Upper lobe of left lung (tissue), 4 donors: ENCODE measurements around the gene METTL13.

Experiments
- POLR2A ChIP-seq, 4 donors: fragments of 450-650 bp; IDR thresholded peaks; one replicate each; pipeline ENCODE4 v1.5.1; 2016 to 2017; ENCODE audit warnings: antibody characterized with exemption in 4 of 4, mild to moderate bottlenecking in 2 of 4
- POLR2AphosphoS5 ChIP-seq, 2 donors: sonication (generic); formaldehyde crosslinking; IDR thresholded peaks; one replicate each; pipeline ENCODE4 v1.5.1; 2017; ENCODE audit warnings: antibody characterized with exemption in 2 of 2
- TF ChIP-seq, protein P1 (sequence below), 6 experiments: fragments of 450-650 bp in 4 of 6; fragments of 200-600 bp in 2 of 6; sonication (generic) in 2 of 6; IDR thresholded peaks; one replicate each; pipeline ENCODE4 v1.5.1; 2016 to 2019; ENCODE audit warnings: antibody characterized with exemption in 6 of 6

GRCh38 chr1:171817511-171818265 lies 36.2 kb downstream of the METTL13 start:
- TF ChIP-seq POLR2A (IDR thresholded peaks at IDR 0.05) (no peak), POLR2AphosphoS5 (IDR thresholded peaks at IDR 0.05) (no peak)
- TF ChIP-seq, protein P1, sequence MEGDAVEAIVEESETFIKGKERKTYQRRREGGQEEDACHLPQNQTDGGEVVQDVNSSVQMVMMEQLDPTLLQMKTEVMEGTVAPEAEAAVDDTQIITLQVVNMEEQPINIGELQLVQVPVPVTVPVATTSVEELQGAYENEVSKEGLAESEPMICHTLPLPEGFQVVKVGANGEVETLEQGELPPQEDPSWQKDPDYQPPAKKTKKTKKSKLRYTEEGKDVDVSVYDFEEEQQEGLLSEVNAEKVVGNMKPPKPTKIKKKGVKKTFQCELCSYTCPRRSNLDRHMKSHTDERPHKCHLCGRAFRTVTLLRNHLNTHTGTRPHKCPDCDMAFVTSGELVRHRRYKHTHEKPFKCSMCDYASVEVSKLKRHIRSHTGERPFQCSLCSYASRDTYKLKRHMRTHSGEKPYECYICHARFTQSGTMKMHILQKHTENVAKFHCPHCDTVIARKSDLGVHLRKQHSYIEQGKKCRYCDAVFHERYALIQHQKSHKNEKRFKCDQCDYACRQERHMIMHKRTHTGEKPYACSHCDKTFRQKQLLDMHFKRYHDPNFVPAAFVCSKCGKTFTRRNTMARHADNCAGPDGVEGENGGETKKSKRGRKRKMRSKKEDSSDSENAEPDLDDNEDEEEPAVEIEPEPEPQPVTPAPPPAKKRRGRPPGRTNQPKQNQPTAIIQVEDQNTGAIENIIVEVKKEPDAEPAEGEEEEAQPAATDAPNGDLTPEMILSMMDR (IDR thresholded peaks at IDR 0.05): no peak
